Progenitor cell of endocrine pancreas (in vitro differentiated cells): Measurements from ENCODE around the gene CALHM3. TPM values are rescaled to one million over a fixed set of nuclear protein-coding genes. Genes with fewer than 3 reads are reported as not detected.

Experiments used
- DNase-seq: peaks from one replicate; pipeline ENCODE4 v3.0.0; 2021; ENCODE audit warnings: low spot score; ENCODE audit not compliant: unreplicated experiment
- H3K27ac Mint-ChIP-seq: 2 replicates; pipeline ENCODE4 v1.8.0; 2021; ENCODE audit warnings: mild to moderate bottlenecking, moderate library complexity, mixed read lengths
- H3K27me3 Mint-ChIP-seq: 2 replicates; pipeline ENCODE4 v1.8.0; 2021; ENCODE audit warnings: mixed read lengths
- H3K36me3 Mint-ChIP-seq: 2 replicates; pipeline ENCODE4 v1.8.0; 2022; ENCODE audit warnings: mixed read lengths; ENCODE audit not compliant: insufficient read depth
- H3K4me1 Mint-ChIP-seq: 2 replicates; pipeline ENCODE4 v1.8.0; 2021; ENCODE audit warnings: low read depth, mixed read lengths
- H3K4me3 Mint-ChIP-seq: 2 replicates; pipeline ENCODE4 v1.8.0; 2021; ENCODE audit warnings: low read depth, mild to moderate bottlenecking, moderate library complexity, mixed read lengths
- H3K9me3 Mint-ChIP-seq: 2 replicates; pipeline ENCODE4 v1.8.0; 2021; ENCODE audit warnings: low read depth, mixed read lengths
- CTCF ChIP-seq: fragments of 200-600 bp; sonication (generic); IDR thresholded peaks from one replicate; pipeline ENCODE4 v1.5.0; 2021; ENCODE audit warnings: antibody characterized with exemption, mild to moderate bottlenecking; ENCODE audit not compliant: unreplicated experiment
- total RNA-seq: library from RNA; stranded (reverse); gene quantifications from 2 replicates; pipeline ENCODE4 v1.2.1, GENCODE V29; 2021

The CALHM3 gene
- total RNA-seq, 1 donor from 2014 or later: 0.41 TPM

GRCh38 chr10:103456074-103456660, 22.9 kb downstream of the CALHM3 start:
- Mint-ChIP-seq H3K27ac (no peak overlapping the region), H3K27me3 (no peaks in the 10 kb centered on the region), H3K36me3 (no peaks in the 10 kb centered on the region), H3K4me1 (no peaks in the 10 kb centered on the region), H3K4me3 (no peak overlapping the region), H3K9me3 (no peaks in the 10 kb centered on the region)
- no peak for TF ChIP-seq CTCF
- DNase-seq: no peak

- Mint-ChIP-seq H3K4me1 (no peaks in the 10 kb centered on the region), H3K27ac (no peak overlapping the region), H3K27me3 (no peaks in the 10 kb centered on the region), H3K4me3 (no peak overlapping the region), H3K9me3 (no peaks in the 10 kb centered on the region), H3K36me3 (no peaks in the 10 kb centered on the region)
- no peak for DNase-seq
- no peak for TF ChIP-seq CTCF
These were observed 23.8 kb downstream of the CALHM3 start for GRCh38 chr10:103455235-103455634.

- Mint-ChIP-seq H3K4me1 (no peaks in the 10 kb centered on the region), H3K36me3 (peaks cover 2% of the 10 kb centered on the region), H3K27me3 (no peaks in the 10 kb centered on the region), H3K27ac (no peak overlapping the region), H3K9me3 (no peaks in the 10 kb centered on the region), H3K4me3 (no peak overlapping the region)
- TF ChIP-seq CTCF: no peak
- no peak for DNase-seq
These were observed 25.0 kb downstream of the CALHM3 start for GRCh38 chr10:103454026-103454425.

GRCh38 chr10:103452506-103453230, 26.4 kb downstream of the CALHM3 start:
- no peak overlapping the region for H3K4me3 Mint-ChIP-seq
- TF ChIP-seq CTCF: no peak
- H3K36me3 Mint-ChIP-seq: peaks cover 5% of the 10 kb centered on the region
- H3K27ac Mint-ChIP-seq: no peak overlapping the region
- no peak for DNase-seq
- H3K27me3 Mint-ChIP-seq: no peaks in the 10 kb centered on the region
- no peaks in the 10 kb centered on the region for H3K4me1 Mint-ChIP-seq
- no peaks in the 10 kb centered on the region for H3K9me3 Mint-ChIP-seq

GRCh38 chr10:103451831-103452505, 27.1 kb downstream of the CALHM3 start, which contains the start of gene CALHM2:
Gene CALHM2 (minus strand): TSS chr10:103452370. CDS start chr10:103449941, 2,429 bp downstream.
- no peak within 1 kb of the TSS for H3K27ac Mint-ChIP-seq

More at GRCh38 chr10:103451831-103452505, 27.1 kb downstream of the CALHM3 start, which contains the start of gene CALHM2:
- DNase-seq: no peak
- H3K9me3 Mint-ChIP-seq: no peaks in the 10 kb centered on the region
- H3K4me1 Mint-ChIP-seq: no peaks in the 10 kb centered on the region
- H3K27me3 Mint-ChIP-seq: no peaks in the 10 kb centered on the region
- H3K36me3 Mint-ChIP-seq: peaks cover 6% of the 10 kb centered on the region
- H3K4me3 Mint-ChIP-seq: no peak within 1 kb of the TSS
- no peak for TF ChIP-seq CTCF
